GM12891 (cell line): ENCODE results near the gene PRUNE2.

Experiments
- POLR2A ChIP-seq: IDR thresholded peaks from 2 replicates; pipeline ENCODE4 v1.6.1; 2011; ENCODE audit warnings: low read depth, low read length, control low read depth
- POLR2AphosphoS5 ChIP-seq: IDR thresholded peaks from 2 replicates; pipeline ENCODE4 v1.6.1; 2011; ENCODE audit warnings: low read depth, low read length, control low read depth

GRCh38 chr9:76697081-76697480, 208.8 kb downstream of the PRUNE2 start:
- TF ChIP-seq POLR2A (no peak), POLR2AphosphoS5 (no peak)
